ENCODE data around the gene ZFAND4.
"Not testable (repeated sequence)": the region's sequence is repeated elsewhere in the genome, so short reads cannot be mapped to it uniquely, and the experiment has no call there.

- not testable (repeated sequence) for TF ChIP-seq CTCF (conservative IDR thresholded peaks at IDR 0.05; ENCODE audit: low read length); EZH2phosphoT487 (IDR thresholded peaks at IDR 0.05; ENCODE audit: borderline replicate concordance)
Measured at GRCh38 chr10:45669897-45670296, 2.7 kb downstream of the ZFAND4 start.

All from Loucy (cell line).